HPDE6-E6E7 (cell line): ENCODE results near the gene FER1L5.

Source experiments
- DNase-seq: peaks from one replicate; pipeline ENCODE4 v3.0.0; 2011; ENCODE audit warnings: missing footprints; ENCODE audit errors: extremely low spot score

The FER1L5 gene

GRCh38 chr2:96680561-96681141, 38.1 kb downstream of the FER1L5 start:
- DNase-seq = no peak

GRCh38 chr2:96681540-96681939, 39.0 kb downstream of the FER1L5 start:
- DNase-seq = no peak

- no peak for DNase-seq
Observed at GRCh38 chr2:96683307-96683706, 40.7 kb downstream of the FER1L5 start.

GRCh38 chr2:96683972-96684820, 41.6 kb downstream of the FER1L5 start:
- DNase-seq = no peak

GRCh38 chr2:96684883-96685576, 42.5 kb downstream of the FER1L5 start:
- no peak for DNase-seq

GRCh38 chr2:96685577-96686459, 43.3 kb downstream of the FER1L5 start:
- DNase-seq = no peak

- DNase-seq = no peak
Observed at GRCh38 chr2:96687266-96687665, 44.7 kb downstream of the FER1L5 start.

- DNase-seq = no peak
Observed at GRCh38 chr2:96687711-96688640, 45.4 kb downstream of the FER1L5 start.

- DNase-seq = no peak
Observed at GRCh38 chr2:96688649-96689430, 46.3 kb downstream of the FER1L5 start.

- DNase-seq = no peak
Observed at GRCh38 chr2:96689431-96689991, 46.9 kb downstream of the FER1L5 start.

GRCh38 chr2:96690306-96691021, 47.9 kb downstream of the FER1L5 start:
- DNase-seq = no peak

GRCh38 chr2:96691022-96691612, 48.6 kb downstream of the FER1L5 start:
- DNase-seq = no peak

GRCh38 chr2:96692094-96692971, 49.8 kb downstream of the FER1L5 start:
- DNase-seq = no peak

GRCh38 chr2:96693286-96694200, 51.0 kb downstream of the FER1L5 start:
- DNase-seq = no peak

GRCh38 chr2:96694279-96694678, 51.7 kb downstream of the FER1L5 start:
- no peak for DNase-seq

- DNase-seq = no peak
Observed at GRCh38 chr2:96694816-96695455, 52.4 kb downstream of the FER1L5 start.
